ENCODE measurements around the gene PPP4R1.

- TF ChIP-seq EZH2 (IDR thresholded peaks at IDR 0.05; ENCODE audit: borderline replicate concordance, low read depth, low read length, poor library complexity, severe bottlenecking) (no peak), CTCF (conservative IDR thresholded peaks at IDR 0.05; ENCODE audit: low read depth, low read length) (no peak)
Measured at GRCh38 chr18:9649164-9649540, 34.8 kb upstream of the PPP4R1 start.

Data from A673 (cell line).